Prostate gland (tissue), 2 donors: ENCODE measurements around the gene SLC39A11. TPM values are rescaled to one million over a fixed set of nuclear protein-coding genes. Genes with fewer than 3 reads are reported as not detected.

Experiments
- DNase-seq: peaks from one replicate; pipeline ENCODE4 v3.0.0-alpha.2; 2019; ENCODE audit warnings: low spot score
- H3K27ac ChIP-seq, 2 donors: fragments of 200-600 bp; sonication (generic); 2 replicates each; pipeline ENCODE4 v1.5.1; 2017 to 2019
- H3K27me3 ChIP-seq: fragments of 200-600 bp; sonication (generic); replicated peaks from 2 replicates; pipeline ENCODE4 v1.5.1; 2019; ENCODE audit not compliant: insufficient read depth
- H3K36me3 ChIP-seq, 2 donors: fragments of 200-600 bp; sonication (generic); 1 replicate in 1 of 2; 2 replicates in 1 of 2; pipeline versions ENCODE4 v1.5.1 to v1.8.1; 2017 to 2019
- H3K4me1 ChIP-seq: fragments of 200-600 bp; sonication (generic); replicated peaks from 2 replicates; pipeline ENCODE4 v1.5.1; 2019
- H3K4me3 ChIP-seq, 2 donors: fragments of 200-600 bp; sonication (generic); 2 replicates each; pipeline ENCODE4 v1.5.1; 2017 to 2019
- H3K9me3 ChIP-seq: fragments of 200-600 bp; sonication (generic); 2 replicates; pipeline ENCODE4 v1.5.1; 2017
- CTCF ChIP-seq, 4 experiments: fragments of 200-600 bp in 2 of 4; fragments of 450-650 bp in 2 of 4; sonication (generic) in 2 of 4; IDR thresholded peaks; 1 replicate in 3 of 4; 2 replicates in 1 of 4; pipeline ENCODE4 v1.5.1; 2016 to 2019; ENCODE audit warnings: antibody characterized with exemption in 4 of 4, mild to moderate bottlenecking in 2 of 4, moderate library complexity in 2 of 4
- POLR2A ChIP-seq: fragments of 450-650 bp; IDR thresholded peaks from one replicate; pipeline ENCODE4 v1.6.1; 2016; ENCODE audit warnings: antibody characterized with exemption, mild to moderate bottlenecking
- POLR2AphosphoS5 ChIP-seq: sonication (generic); formaldehyde crosslinking; IDR thresholded peaks from one replicate; pipeline ENCODE4 v1.6.1; 2017; ENCODE audit warnings: antibody characterized with exemption
- WGBS: methylation state at CpG from one replicate; pipeline ENCODE4 v1.1.5; 2018; 5-methylcytosine and 5-hydroxymethylcytosine counted together
- intact Hi-C: fragments of 100-400 bp; cut with DNase I; formaldehyde crosslinking; loops from one replicate; pipeline ENCODE4 v1.14.2; 2022
- total RNA-seq, 2 donors: library from RNA; depleted of rRNA; stranded (reverse); fragments of >200 nt; gene quantifications; one replicate each; pipeline ENCODE4 v1.1.0, GENCODE V29; 2016

Gene SLC39A11
- total RNA-seq, 2 donors from 2014 or later = 15.1 to 29.7 TPM

DNA sequence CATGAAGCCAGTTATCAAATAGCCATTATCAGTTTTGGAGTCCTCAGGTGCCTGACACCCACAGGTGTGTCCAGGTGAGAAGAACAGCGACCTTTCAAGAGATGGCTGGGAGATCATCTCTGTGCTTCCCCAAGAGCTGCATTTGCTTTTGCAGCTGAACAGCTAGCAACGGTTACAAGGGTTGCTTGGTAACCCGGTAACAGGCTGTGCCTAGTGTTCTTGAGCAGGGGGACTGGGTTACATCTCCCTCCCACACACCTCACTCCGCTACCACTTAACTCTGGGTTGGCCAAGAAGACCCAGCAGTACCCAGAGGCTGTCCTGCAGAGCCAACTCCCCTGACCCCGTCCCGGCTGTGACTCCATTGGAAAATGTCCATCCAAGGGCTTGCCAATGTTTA lies 147.0 kb downstream of the SLC39A11 start:
- Histone ChIP-seq H3K27ac (no peak overlapping the region), H3K36me3 (no peaks in the 10 kb centered on the region), H3K9me3 (no peaks in the 10 kb centered on the region), H3K4me1 (no peaks in the 10 kb centered on the region), H3K4me3 (no peak overlapping the region), H3K27me3 (no peaks in the 10 kb centered on the region)
- no peak for DNase-seq
- 65% methylated on average over 6 of the region's 6 CpGs for WGBS
- TF ChIP-seq CTCF (IDR thresholded peaks at IDR 0.05) (no peak), POLR2AphosphoS5 (no peak), POLR2A (no peak)
- intact Hi-C loops = no loop called here

DNA sequence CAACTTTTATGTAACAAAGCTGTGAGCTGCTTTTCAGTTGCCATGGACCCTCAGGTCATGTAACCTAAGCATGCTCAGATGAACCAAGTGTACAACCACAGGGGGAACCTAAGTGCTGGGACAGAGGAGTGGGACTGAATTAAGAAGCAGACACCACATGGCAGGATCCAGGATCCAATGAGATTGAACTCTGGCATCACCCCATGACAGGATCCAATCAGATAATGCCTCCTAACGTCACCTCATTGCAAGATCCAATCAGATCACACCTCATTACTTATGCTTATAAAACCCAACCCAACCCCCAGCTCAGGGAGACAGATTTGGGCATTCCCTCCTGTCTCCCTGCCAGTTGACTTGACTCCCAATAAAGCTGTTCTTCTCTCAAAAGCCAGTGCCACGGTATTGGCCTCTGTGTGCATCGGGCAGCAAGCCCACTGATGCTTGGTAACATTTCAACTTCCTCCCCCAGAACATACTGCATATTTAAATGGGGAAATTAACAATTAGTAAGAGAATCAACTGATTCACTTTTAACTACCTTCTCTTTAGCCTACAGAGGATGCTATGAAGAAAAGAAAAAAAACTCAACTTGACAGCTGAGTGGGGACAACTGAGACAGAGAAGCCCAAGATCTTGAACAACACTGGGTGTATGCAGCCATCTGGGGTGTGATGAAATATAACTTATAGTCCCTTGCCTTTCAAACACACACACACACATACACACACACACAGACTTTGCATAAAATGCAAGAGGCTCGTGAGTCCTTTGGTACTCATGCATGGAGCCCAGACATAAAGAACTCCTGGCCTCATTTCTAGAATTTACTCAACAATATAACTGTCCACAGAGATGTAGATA lies 148.4 kb downstream of the SLC39A11 start:
- DNase-seq = no peak
- Histone ChIP-seq H3K27me3 (no peaks in the 10 kb centered on the region), H3K36me3 (no peaks in the 10 kb centered on the region), H3K27ac (no peak overlapping the region), H3K4me3 (no peak overlapping the region), H3K4me1 (no peaks in the 10 kb centered on the region), H3K9me3 (no peaks in the 10 kb centered on the region)
- TF ChIP-seq POLR2A (no peak), POLR2AphosphoS5 (no peak), CTCF (IDR thresholded peaks at IDR 0.05) (no peak)
- intact Hi-C loops = no loop called here
- 68% methylated on average over 4 of the region's 4 CpGs for WGBS

- no peaks in the 10 kb centered on the region for H3K27me3 ChIP-seq
- H3K9me3 ChIP-seq = no peaks in the 10 kb centered on the region
- intact Hi-C loops = no loop called here
- 88% methylated on average over 6 of the region's 6 CpGs for WGBS
- DNase-seq = no peak
- no peaks in the 10 kb centered on the region for H3K4me1 ChIP-seq
- no peak overlapping the region for H3K27ac ChIP-seq
- no peak overlapping the region for H3K4me3 ChIP-seq
- H3K36me3 ChIP-seq = no peaks in the 10 kb centered on the region
- TF ChIP-seq CTCF (IDR thresholded peaks at IDR 0.05) (no peak), POLR2AphosphoS5 (no peak), POLR2A (no peak)
Observed at GRCh38 chr17:72942579-72942978, 149.9 kb downstream of the SLC39A11 start.

DNA sequence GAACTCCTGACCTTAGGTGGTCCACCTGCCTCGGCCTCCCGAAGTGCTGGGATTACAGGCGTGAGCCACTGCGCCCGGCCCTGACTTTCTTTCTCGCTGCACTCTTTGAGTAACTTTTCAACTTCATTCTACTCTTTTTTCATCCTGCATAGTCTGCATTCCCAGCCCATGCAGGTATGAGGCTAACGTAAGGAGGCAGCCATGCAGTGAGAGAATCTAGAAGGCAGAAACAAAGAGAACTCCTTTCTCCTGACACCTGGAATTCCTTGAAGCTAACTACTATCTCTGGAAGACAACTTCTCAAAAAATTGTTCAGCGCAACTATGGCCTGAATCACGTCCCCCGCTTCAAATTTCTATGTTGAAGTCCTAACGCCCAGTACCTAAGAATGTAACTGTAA lies 152.0 kb downstream of the SLC39A11 start:
- Histone ChIP-seq H3K36me3 (no peaks in the 10 kb centered on the region), H3K4me3 (no peak overlapping the region), H3K27ac (no peak overlapping the region), H3K4me1 (no peaks in the 10 kb centered on the region), H3K9me3 (no peaks in the 10 kb centered on the region), H3K27me3 (no peaks in the 10 kb centered on the region)
- intact Hi-C loops = no loop called here
- WGBS = 96% methylated on average over 11 of the region's 11 CpGs
- TF ChIP-seq CTCF (IDR thresholded peaks at IDR 0.05) (no peak), POLR2AphosphoS5 (no peak), POLR2A (no peak)
- DNase-seq = no peak

GRCh38 chr17:72938482-72938881 lies 154.0 kb downstream of the SLC39A11 start:
- intact Hi-C loops = no loop called here

More at GRCh38 chr17:72938482-72938881, 154.0 kb downstream of the SLC39A11 start:
- H3K9me3 ChIP-seq = no peaks in the 10 kb centered on the region
- H3K4me3 ChIP-seq = no peak overlapping the region
- no peak for DNase-seq
- TF ChIP-seq POLR2AphosphoS5 = no peak
- no peak for TF ChIP-seq POLR2A
- TF ChIP-seq CTCF (IDR thresholded peaks at IDR 0.05) = no peak
- H3K4me1 ChIP-seq = no peaks in the 10 kb centered on the region
- no peak overlapping the region for H3K27ac ChIP-seq
- 33% methylated on average over 3 of the region's 3 CpGs for WGBS
- no peaks in the 10 kb centered on the region for H3K36me3 ChIP-seq
- H3K27me3 ChIP-seq = no peaks in the 10 kb centered on the region
